GM23338 (cell line): Measurements from ENCODE around the gene MCTP2.

ENCODE experiments used
- EZH2 ChIP-seq: fragments of 200-600 bp; sonication (generic); IDR thresholded peaks from one replicate; pipeline ENCODE4 v1.8.0; 2017; ENCODE audit warnings: antibody characterized with exemption, mild to moderate bottlenecking, low read depth; ENCODE audit not compliant: unreplicated experiment
- EZH2phosphoT487 ChIP-seq: fragments of 200-600 bp; sonication (generic); IDR thresholded peaks from one replicate; pipeline ENCODE4 v1.8.1; 2018; ENCODE audit warnings: antibody characterized with exemption; ENCODE audit not compliant: unreplicated experiment
- POLR2AphosphoS5 ChIP-seq: IDR thresholded peaks from 2 replicates; pipeline ENCODE4 v1.6.1; 2016; ENCODE audit warnings: antibody characterized with exemption, low read depth
- ZNF462 ChIP-seq: fragments of 250-450 bp; sonication (Bioruptor Pico); IDR thresholded peaks from 2 replicates; pipeline ENCODE4 v1.5.0; 2020; ENCODE audit warnings: mild to moderate bottlenecking, moderate library complexity
- TF ChIP-seq, protein P1 (sequence below), 2 experiments: fragments of 200-600 bp in 1 of 2; sonication (generic) in 1 of 2; conservative IDR thresholded peaks; 2 replicates each; pipeline versions ENCODE4 v1.5.1 to v1.6.1; 2016 to 2017; ENCODE audit warnings: antibody characterized with exemption in 2 of 2, low read depth in 2 of 2, mild to moderate bottlenecking in 2 of 2, moderate library complexity in 1 of 2
- TF ChIP-seq, protein P2 (sequence below): IDR thresholded peaks from one replicate; pipeline ENCODE4 v1.6.1; 2018; ENCODE audit warnings: antibody characterized with exemption; ENCODE audit not compliant: unreplicated experiment

DNA sequence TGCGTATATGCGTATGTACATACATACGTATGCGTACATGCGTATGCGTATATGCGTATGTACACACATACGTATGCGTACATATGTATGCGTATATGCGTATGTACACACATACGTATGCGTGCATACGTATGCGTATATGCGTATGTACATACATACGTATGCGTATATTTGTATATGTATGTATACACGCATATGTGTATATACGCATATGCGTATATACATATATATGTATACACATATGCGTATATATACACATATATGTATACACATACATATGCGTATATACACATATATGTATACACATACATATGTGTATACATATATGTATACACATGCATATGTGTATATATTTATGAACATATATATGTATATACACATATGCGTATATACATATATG lies 12.1 kb downstream of the MCTP2 start:
- TF ChIP-seq EZH2 (no peak), POLR2AphosphoS5 (no peak), EZH2phosphoT487 (no peak), ZNF462 (CRISPR knock-in tag) (no peak)
- TF ChIP-seq, protein P1, sequence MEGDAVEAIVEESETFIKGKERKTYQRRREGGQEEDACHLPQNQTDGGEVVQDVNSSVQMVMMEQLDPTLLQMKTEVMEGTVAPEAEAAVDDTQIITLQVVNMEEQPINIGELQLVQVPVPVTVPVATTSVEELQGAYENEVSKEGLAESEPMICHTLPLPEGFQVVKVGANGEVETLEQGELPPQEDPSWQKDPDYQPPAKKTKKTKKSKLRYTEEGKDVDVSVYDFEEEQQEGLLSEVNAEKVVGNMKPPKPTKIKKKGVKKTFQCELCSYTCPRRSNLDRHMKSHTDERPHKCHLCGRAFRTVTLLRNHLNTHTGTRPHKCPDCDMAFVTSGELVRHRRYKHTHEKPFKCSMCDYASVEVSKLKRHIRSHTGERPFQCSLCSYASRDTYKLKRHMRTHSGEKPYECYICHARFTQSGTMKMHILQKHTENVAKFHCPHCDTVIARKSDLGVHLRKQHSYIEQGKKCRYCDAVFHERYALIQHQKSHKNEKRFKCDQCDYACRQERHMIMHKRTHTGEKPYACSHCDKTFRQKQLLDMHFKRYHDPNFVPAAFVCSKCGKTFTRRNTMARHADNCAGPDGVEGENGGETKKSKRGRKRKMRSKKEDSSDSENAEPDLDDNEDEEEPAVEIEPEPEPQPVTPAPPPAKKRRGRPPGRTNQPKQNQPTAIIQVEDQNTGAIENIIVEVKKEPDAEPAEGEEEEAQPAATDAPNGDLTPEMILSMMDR (conservative IDR thresholded peaks at IDR 0.05; ENCODE audit: low read depth in 2 of 2): no peak
- TF ChIP-seq, protein P2, sequence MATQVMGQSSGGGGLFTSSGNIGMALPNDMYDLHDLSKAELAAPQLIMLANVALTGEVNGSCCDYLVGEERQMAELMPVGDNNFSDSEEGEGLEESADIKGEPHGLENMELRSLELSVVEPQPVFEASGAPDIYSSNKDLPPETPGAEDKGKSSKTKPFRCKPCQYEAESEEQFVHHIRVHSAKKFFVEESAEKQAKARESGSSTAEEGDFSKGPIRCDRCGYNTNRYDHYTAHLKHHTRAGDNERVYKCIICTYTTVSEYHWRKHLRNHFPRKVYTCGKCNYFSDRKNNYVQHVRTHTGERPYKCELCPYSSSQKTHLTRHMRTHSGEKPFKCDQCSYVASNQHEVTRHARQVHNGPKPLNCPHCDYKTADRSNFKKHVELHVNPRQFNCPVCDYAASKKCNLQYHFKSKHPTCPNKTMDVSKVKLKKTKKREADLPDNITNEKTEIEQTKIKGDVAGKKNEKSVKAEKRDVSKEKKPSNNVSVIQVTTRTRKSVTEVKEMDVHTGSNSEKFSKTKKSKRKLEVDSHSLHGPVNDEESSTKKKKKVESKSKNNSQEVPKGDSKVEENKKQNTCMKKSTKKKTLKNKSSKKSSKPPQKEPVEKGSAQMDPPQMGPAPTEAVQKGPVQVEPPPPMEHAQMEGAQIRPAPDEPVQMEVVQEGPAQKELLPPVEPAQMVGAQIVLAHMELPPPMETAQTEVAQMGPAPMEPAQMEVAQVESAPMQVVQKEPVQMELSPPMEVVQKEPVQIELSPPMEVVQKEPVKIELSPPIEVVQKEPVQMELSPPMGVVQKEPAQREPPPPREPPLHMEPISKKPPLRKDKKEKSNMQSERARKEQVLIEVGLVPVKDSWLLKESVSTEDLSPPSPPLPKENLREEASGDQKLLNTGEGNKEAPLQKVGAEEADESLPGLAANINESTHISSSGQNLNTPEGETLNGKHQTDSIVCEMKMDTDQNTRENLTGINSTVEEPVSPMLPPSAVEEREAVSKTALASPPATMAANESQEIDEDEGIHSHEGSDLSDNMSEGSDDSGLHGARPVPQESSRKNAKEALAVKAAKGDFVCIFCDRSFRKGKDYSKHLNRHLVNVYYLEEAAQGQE: no peak
